Measurements from ENCODE around the gene HOXB6.

- TF ChIP-seq PATZ1 (CRISPR knock-in tag; IDR thresholded peaks at IDR 0.05; ENCODE audit: borderline replicate concordance): no peak
- TF ChIP-seq PPARA (CRISPR knock-in tag; IDR thresholded peaks at IDR 0.05; ENCODE audit: borderline replicate concordance): no peak
- TF ChIP-seq ZFP3 (CRISPR knock-in tag; IDR thresholded peaks at IDR 0.05): no peak
- no peak for TF ChIP-seq ZFP30 (CRISPR knock-in tag; IDR thresholded peaks at IDR 0.05)
- no peak for TF ChIP-seq CREB5 (CRISPR knock-in tag; IDR thresholded peaks at IDR 0.05; ENCODE audit: low read depth)
- no peak for TF ChIP-seq ESRRG (CRISPR knock-in tag; IDR thresholded peaks at IDR 0.05)
- no peak for TF ChIP-seq GLIS3 (CRISPR knock-in tag; IDR thresholded peaks at IDR 0.05)
- no peak for TF ChIP-seq TOX (CRISPR knock-in tag; IDR thresholded peaks at IDR 0.05; ENCODE audit: borderline replicate concordance)
- no peak for TF ChIP-seq ARNTL (CRISPR knock-in tag; IDR thresholded peaks at IDR 0.05; ENCODE audit: borderline replicate concordance, low read depth)
These were observed 6.0 kb downstream of the HOXB6 start for GRCh38 chr17:48598736-48599135.

Data from SK-N-SH treated with all-trans-retinoic acid at 6 μM for 48 hours (cell line).